ENCODE results near the gene MYH11.

Gene MYH11

GRCh38 chr16:15830832-15831451 is 25.9 kb downstream of the MYH11 start:
- no peak for TF ChIP-seq CTCF (IDR thresholded peaks at IDR 0.05)
- no peak for TF ChIP-seq ZFX (IDR thresholded peaks at IDR 0.05; ENCODE audit: borderline replicate concordance)
- no peak overlapping the region for H3K27ac ChIP-seq

DNA sequence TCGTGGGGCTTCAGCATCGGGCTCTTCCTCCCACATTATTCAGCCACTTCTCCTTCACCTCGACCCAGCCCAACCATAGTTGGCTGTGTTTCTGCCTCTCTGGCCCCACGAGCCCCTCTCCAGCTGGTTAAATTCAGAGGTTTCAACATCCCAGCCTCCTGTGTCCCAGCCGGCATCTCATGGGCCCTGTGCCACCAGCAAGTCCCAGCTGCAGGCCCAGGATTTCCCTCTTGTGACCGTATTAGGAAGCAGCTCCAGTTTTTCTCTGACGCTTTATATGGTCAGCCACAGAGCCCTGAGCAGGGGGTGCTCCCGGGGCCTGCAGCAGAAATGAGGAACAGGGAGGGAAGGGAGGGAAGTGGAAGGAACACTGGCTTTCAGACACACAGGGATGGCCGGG is 27.4 kb downstream of the MYH11 start:
- TF ChIP-seq ZFX (IDR thresholded peaks at IDR 0.05; ENCODE audit: borderline replicate concordance) (no peak), CTCF (IDR thresholded peaks at IDR 0.05) (no peak)

DNA sequence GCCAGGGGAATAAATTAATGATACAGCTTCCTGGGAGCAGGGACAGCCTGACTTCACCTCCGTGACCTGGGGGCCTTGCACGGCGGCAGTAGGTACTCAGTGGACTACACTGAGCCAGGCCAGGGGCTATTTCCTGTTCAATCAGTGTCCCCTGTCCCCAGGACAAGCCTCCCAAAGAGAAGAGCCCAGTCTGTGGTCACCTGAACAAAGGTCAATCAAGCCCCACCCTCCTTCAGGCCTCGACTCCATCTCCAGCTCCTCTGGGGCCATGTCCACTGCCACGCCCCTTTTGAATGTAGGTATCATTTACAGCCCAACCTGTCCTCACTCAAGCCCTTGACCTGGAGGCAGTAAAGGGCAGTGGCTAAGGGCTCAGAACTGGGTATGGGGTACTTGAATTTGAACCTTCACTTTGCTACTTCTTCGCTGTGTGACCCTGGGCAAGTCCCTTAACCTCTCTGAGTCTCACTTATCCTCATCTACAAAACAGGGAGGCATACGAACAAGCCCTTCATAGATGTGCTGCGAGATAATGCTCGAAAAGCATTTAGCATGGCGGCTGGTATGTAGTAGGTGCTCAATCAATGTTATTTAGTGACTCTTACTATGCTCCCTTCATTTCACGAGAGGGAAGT is 29.0 kb downstream of the MYH11 start:
- no peak overlapping the region for H3K27ac ChIP-seq
- TF ChIP-seq CTCF (IDR thresholded peaks at IDR 0.05) (no peak), ZFX (IDR thresholded peaks at IDR 0.05; ENCODE audit: borderline replicate concordance) (no peak)

More for the DNA sequence above, 27.4 kb downstream of the MYH11 start:
- H3K27ac ChIP-seq = no peak overlapping the region

GRCh38 chr16:15827299-15827698 is 29.5 kb downstream of the MYH11 start:
- TF ChIP-seq ZFX (IDR thresholded peaks at IDR 0.05; ENCODE audit: borderline replicate concordance) (no peak), CTCF (IDR thresholded peaks at IDR 0.05) (no peak)

GRCh38 chr16:15825750-15826305 is 31.0 kb downstream of the MYH11 start:
- no peak overlapping the region for H3K27ac ChIP-seq
- TF ChIP-seq CTCF (IDR thresholded peaks at IDR 0.05) = no peak
- TF ChIP-seq ZFX (IDR thresholded peaks at IDR 0.05; ENCODE audit: borderline replicate concordance) = no peak

More at GRCh38 chr16:15827299-15827698, 29.5 kb downstream of the MYH11 start:
- H3K27ac ChIP-seq = no peak overlapping the region

- H3K27ac ChIP-seq = no peak overlapping the region
- TF ChIP-seq ZFX (IDR thresholded peaks at IDR 0.05; ENCODE audit: borderline replicate concordance) = no peak
Measured at GRCh38 chr16:15822957-15823356, 33.9 kb downstream of the MYH11 start.

DNA sequence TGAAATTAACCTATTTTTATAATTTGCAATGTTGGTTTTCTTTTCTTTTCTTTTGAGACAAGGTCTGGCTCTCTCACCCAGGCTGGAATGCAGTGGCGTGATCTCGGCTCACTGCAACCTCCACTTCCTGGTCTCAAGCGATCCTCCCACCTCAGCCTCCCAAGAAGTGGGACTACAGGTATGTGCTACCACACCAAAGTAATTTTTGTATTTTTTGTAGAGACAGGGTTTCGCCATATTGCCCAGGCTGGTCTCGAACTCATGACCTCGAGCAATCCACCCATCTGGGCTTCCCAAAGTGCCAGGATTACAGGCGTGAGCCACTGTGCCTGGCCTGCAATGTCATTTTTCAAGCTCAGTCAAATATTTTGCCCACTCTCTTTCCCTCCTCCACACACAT is 36.0 kb downstream of the MYH11 start:
- H3K27ac ChIP-seq = no peak overlapping the region
- TF ChIP-seq CTCF (IDR thresholded peaks at IDR 0.05) (no peak), ZFX (IDR thresholded peaks at IDR 0.05; ENCODE audit: borderline replicate concordance) (no peak)
